ENCODE measurements around the gene FGF18.

DNA sequence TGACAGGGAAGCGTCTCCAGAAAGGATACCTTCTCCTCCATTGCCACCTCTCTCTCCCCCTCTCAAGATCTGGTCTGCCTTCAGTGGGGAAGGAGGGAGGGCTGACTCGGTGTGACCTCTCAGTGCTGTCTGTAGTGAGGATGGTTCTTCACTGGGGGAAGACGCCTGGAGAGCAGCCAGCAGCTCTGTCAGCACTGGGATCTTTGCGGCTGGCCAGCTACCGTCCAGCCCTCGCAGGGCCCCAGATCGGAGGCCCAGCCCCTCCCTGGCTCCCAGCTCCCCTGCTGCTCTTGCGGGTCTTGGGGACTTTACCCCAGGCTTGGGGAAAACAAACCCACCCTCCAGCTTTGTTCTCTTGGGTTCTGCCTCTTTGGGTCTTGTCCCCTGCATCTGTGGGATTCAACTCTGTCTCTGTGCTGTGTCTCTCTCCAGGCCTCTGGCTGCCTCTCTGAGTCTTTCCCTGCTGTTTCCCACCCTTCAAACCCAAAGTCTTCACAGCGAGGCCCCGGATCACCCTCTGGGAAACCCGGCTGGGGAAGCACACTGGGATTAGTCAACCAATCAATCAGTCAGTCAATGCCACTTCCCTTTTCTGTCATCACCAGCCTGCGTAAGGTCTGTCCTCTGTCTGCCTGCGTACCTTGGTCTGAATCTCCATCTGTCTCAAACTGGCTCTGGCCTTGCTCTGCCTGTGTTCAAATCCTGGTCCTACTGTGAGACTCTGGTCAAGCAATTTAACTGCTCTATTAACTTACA lies 23.0 kb downstream of the FGF18 start:
- TF ChIP-seq, protein P1, sequence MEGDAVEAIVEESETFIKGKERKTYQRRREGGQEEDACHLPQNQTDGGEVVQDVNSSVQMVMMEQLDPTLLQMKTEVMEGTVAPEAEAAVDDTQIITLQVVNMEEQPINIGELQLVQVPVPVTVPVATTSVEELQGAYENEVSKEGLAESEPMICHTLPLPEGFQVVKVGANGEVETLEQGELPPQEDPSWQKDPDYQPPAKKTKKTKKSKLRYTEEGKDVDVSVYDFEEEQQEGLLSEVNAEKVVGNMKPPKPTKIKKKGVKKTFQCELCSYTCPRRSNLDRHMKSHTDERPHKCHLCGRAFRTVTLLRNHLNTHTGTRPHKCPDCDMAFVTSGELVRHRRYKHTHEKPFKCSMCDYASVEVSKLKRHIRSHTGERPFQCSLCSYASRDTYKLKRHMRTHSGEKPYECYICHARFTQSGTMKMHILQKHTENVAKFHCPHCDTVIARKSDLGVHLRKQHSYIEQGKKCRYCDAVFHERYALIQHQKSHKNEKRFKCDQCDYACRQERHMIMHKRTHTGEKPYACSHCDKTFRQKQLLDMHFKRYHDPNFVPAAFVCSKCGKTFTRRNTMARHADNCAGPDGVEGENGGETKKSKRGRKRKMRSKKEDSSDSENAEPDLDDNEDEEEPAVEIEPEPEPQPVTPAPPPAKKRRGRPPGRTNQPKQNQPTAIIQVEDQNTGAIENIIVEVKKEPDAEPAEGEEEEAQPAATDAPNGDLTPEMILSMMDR (IDR thresholded peaks at IDR 0.05) = no peak
- TF ChIP-seq POLR2A (IDR thresholded peaks at IDR 0.05) (no peak), POLR2AphosphoS5 (IDR thresholded peaks at IDR 0.05) (no peak)
